H1 (cell line): Measurements from ENCODE around the gene MAS1L. TPM values are rescaled to one million over a fixed set of nuclear protein-coding genes. Genes with fewer than 3 reads are reported as not detected.

ENCODE experiments used
- BCL11A ChIP-seq, 2 experiments: IDR thresholded peaks; one replicate each; pipeline ENCODE4 v1.6.1; 2011; ENCODE audit warnings: low read depth in 2 of 2, low read length in 2 of 2, mild to moderate bottlenecking in 2 of 2
- CHD7 ChIP-seq: fragments of 300-600 bp; sonication (generic); IDR thresholded peaks from 2 replicates; pipeline ENCODE4 v1.7.1; 2012; ENCODE audit warnings: low read length, moderate library complexity, mild to moderate bottlenecking, inconsistent platforms; ENCODE audit not compliant: insufficient replicate concordance
- EGR1 ChIP-seq: IDR thresholded peaks from 2 replicates; pipeline ENCODE4 v1.6.1; 2011; ENCODE audit warnings: low read depth, low read length, borderline replicate concordance
- GABPA ChIP-seq: IDR thresholded peaks from 2 replicates; pipeline ENCODE4 v1.6.1; 2011; ENCODE audit warnings: mild to moderate bottlenecking, low read length, moderate library complexity, borderline replicate concordance; ENCODE audit not compliant: insufficient read depth
- GTF2F1 ChIP-seq: IDR thresholded peaks from 2 replicates; pipeline ENCODE4 v1.6.1; 2012; ENCODE audit warnings: low read depth, low read length, improper control_type of control experiment, borderline replicate concordance
- KDM1A ChIP-seq: fragments of 200-600, 300-600 bp; sonication (generic); IDR thresholded peaks from 2 replicates; pipeline ENCODE4 v1.7.1; 2016; ENCODE audit warnings: mild to moderate bottlenecking, low read length, borderline replicate concordance
- NRF1 ChIP-seq: IDR thresholded peaks from 2 replicates; pipeline ENCODE4 v1.6.1; 2011; ENCODE audit warnings: mild to moderate bottlenecking, low read depth, low read length, improper control_type of control experiment
- POLR2A ChIP-seq, 2 experiments: IDR thresholded peaks; 1 replicate in 1 of 2; 2 replicates in 1 of 2; pipeline ENCODE4 v1.6.1; 2011; ENCODE audit warnings: low read depth in 2 of 2, low read length in 2 of 2, mild to moderate bottlenecking in 2 of 2; ENCODE audit errors: control extremely low read depth in 1 of 2
- SIRT6 ChIP-seq: IDR thresholded peaks from one replicate; pipeline ENCODE4 v1.7.1; 2012; ENCODE audit warnings: low read length, inconsistent platforms
- SIX5 ChIP-seq: IDR thresholded peaks from 2 replicates; pipeline ENCODE4 v1.6.1; 2011; ENCODE audit warnings: mild to moderate bottlenecking, low read depth, low read length
- TBP ChIP-seq: IDR thresholded peaks from 2 replicates; pipeline ENCODE4 v1.6.1; 2011; ENCODE audit warnings: low read depth, low read length, improper control_type of control experiment
- TCF12 ChIP-seq: IDR thresholded peaks from 2 replicates; pipeline ENCODE4 v1.6.1; 2011; ENCODE audit warnings: low read depth, mild to moderate bottlenecking, low read length
- polyA plus RNA-seq, 7 experiments: library from polyadenylated mRNA; depleted of rRNA in 3 of 7; stranded (reverse) in 5 of 7; unstranded in 2 of 7; fragments of >200 nt in 5 of 7; fragments of 200-250 nt in 2 of 7; gene quantifications; 1 replicate in 5 of 7; 2 replicates in 1 of 7; 4 replicates in 1 of 7; pipeline versions ENCODE4 v1.2.1 to v1.2.3, GENCODE V29; 2011 to 2013; ENCODE audit warnings: missing spikeins in 2 of 7, mixed read lengths in 2 of 7
- total RNA-seq: library from RNA; stranded (reverse); fragmentation: NEBNext Ultra II Directional; extraction: Animal tissue kit (Norgen Biotek cat#: 25700); gene quantifications from 2 replicates; pipeline ENCODE4 v1.2.1, GENCODE V29; 2021

Gene MAS1L
- total and polyA plus RNA-seq, 2 of the 8 experiments (the other 6 are each of a cell fraction or from before 2014, with no cell fraction given): not detected

GRCh38 chr6:29461021-29461814 lies 26.5 kb downstream of the MAS1L start (continued):
- TF ChIP-seq CHD7 (no peak), GABPA (no peak), EGR1 (no peak), POLR2A (IDR thresholded peaks at IDR 0.05; ENCODE audit: control extremely low read depth in 1 of 2, low read depth in 2 of 2, low read length in 2 of 2) (no peak), TBP (no peak), GTF2F1 (no peak), KDM1A (no peak), TCF12 (no peak), NRF1 (no peak), SIRT6 (no peak), SIX5 (no peak), BCL11A (IDR thresholded peaks at IDR 0.05; ENCODE audit: low read depth in 2 of 2, low read length in 2 of 2) (no peak)
